NCI-H748 treated with DMSO at 0.1 percent for 48 hours (cell line): ENCODE data around the gene GGT6.

Experiments
- DNase-seq: peaks from one replicate; lab custom pipeline; 2025; lab: John Stamatoyannopoulos, UW

GGT6 gene

GRCh38 chr17:4539025-4539424 is 21.4 kb downstream of the GGT6 start:
- DNase-seq: no peak

GRCh38 chr17:4538236-4539002 is 22.0 kb downstream of the GGT6 start:
- DNase-seq: no peak

GRCh38 chr17:4537451-4538235 is 22.7 kb downstream of the GGT6 start:
- DNase-seq: no peak

GRCh38 chr17:4536742-4537411 is 23.5 kb downstream of the GGT6 start:
- DNase-seq: no peak

- no peak for DNase-seq
Measured at GRCh38 chr17:4536259-4536741, 24.1 kb downstream of the GGT6 start.

- no peak for DNase-seq
Measured at GRCh38 chr17:4535667-4536258, 24.6 kb downstream of the GGT6 start.

- DNase-seq: no peak
Measured at GRCh38 chr17:4534928-4535666, 25.3 kb downstream of the GGT6 start.

GRCh38 chr17:4534515-4534914 is 25.9 kb downstream of the GGT6 start:
- no peak for DNase-seq

- no peak for DNase-seq
Measured at GRCh38 chr17:4533523-4534504, 26.6 kb downstream of the GGT6 start.

- DNase-seq: no peak
Measured at GRCh38 chr17:4532860-4533522, 27.4 kb downstream of the GGT6 start.

GRCh38 chr17:4531988-4532736 is 28.2 kb downstream of the GGT6 start:
- DNase-seq: no peak

GRCh38 chr17:4530799-4531730 is 29.3 kb downstream of the GGT6 start:
- no peak for DNase-seq

GRCh38 chr17:4529533-4530152 is 30.7 kb downstream of the GGT6 start:
- DNase-seq: no peak

GRCh38 chr17:4527566-4528125 is 32.7 kb downstream of the GGT6 start:
- no peak for DNase-seq

- DNase-seq: no peak
Measured at GRCh38 chr17:4527134-4527533, 33.2 kb downstream of the GGT6 start.

GRCh38 chr17:4525691-4526397 is 34.5 kb downstream of the GGT6 start:
- DNase-seq: no peak
